ENCODE results near the gene PCED1B.
"Not testable (repeated sequence)": the region's sequence is repeated elsewhere in the genome, so short reads cannot be mapped to it uniquely, and the experiment has no call there.

Gene PCED1B, protein sequence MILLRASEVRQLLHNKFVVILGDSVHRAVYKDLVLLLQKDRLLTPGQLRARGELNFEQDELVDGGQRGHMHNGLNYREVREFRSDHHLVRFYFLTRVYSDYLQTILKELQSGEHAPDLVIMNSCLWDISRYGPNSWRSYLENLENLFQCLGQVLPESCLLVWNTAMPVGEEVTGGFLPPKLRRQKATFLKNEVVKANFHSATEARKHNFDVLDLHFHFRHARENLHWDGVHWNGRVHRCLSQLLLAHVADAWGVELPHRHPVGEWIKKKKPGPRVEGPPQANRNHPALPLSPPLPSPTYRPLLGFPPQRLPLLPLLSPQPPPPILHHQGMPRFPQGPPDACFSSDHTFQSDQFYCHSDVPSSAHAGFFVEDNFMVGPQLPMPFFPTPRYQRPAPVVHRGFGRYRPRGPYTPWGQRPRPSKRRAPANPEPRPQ

DNA sequence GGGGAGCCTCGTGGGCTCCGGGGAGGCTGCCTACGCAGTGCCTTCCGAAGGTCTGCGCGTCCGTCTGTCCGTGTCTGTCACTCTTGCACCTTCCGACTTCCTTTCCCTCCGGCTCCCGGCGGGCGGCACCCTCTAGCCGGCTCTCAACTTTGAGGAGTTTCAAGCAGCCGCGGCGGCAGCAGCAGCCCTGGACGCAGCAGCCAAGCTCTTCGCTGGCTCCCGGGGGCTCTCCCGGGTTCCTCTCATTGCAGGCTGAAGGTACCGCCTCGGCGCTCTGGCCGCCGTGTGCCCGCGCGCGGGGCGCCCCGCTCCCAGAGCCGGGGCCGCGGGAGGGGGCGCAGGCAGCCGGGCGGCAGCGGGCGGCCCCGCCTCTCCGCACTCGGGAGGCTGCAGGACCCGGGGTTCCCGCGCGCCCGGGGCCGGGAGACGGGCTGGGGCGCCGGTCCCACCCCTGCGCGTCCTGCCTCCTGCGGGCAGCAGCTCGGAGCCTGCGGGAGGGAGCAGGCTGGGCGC, at the start of gene PCED1B, which contains the start of gene AMIGO2:
TSS of gene PCED1B (plus strand) at position 154 of the 513 bp plus-strand sequence. CDS start 155,443 bp downstream, outside the sequence.
TSS of gene AMIGO2 (minus strand) at position 492 of the 513 bp plus-strand sequence. CDS start 957 bp downstream, outside the sequence.
- peak; percentile 83 for DNase-seq (ENCODE audit: low read depth)

DNA sequence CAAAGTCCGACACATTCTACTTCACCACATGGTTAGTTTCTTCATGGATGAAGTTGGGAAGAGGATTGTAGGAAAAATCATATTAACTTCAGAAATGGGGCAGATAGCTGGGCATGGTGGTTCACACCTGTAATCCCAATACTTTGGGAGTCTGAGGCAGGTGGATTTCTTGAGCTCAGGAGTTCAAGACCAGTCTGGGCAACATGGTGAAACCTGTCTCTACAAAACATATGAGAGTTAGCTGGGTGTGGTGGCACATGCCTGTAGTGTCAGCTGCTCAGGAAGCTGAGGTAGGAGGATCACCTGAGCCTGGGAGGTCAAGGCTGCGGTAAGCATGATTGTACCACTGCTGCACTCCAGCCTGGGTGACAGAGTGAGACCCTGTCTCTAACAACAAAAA, 49.5 kb upstream of the PCED1B start:
- DNase-seq (ENCODE audit: low read depth), result no peak

DNA sequence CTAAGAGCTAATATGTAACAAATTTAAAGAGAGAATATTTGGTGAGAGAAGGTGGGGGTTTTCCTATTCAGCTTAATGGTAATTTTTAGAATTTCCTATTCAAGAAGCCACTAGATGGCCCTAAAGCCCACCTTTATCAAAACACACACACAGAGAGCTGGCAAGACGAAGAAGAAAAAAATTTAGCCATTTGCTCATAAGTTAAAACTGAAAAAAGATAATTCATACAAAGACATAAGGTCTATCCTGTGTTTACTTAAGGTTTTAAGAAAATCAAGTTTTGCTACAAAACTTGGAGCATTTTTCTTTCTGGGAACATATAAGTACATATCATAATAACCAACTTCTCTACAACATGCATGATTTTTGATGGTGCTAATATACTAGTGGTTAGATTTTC, 46.8 kb upstream of the PCED1B start:
- peak; percentile 76 for DNase-seq (ENCODE audit: low read depth)

DNA sequence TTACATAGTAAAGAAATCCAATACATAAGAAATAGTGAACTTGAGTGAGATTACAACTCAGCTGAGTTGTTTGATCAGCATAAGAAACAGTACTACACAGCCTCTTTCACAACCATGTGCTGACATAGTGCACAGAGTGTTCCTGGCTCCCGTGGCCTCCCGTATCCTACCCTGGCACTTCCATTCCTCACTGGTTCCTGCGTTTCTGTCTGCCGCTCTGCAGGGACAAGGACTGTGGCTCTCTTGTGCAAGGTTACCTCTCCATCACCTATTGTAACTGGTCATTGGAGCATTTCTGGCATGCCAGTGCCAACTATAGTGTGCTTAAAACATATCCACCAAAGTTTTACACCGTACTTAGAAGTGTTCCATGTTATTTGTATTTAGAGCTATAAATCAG, 46.3 kb upstream of the PCED1B start:
- peak; percentile 28 for DNase-seq (ENCODE audit: low read depth)

DNA sequence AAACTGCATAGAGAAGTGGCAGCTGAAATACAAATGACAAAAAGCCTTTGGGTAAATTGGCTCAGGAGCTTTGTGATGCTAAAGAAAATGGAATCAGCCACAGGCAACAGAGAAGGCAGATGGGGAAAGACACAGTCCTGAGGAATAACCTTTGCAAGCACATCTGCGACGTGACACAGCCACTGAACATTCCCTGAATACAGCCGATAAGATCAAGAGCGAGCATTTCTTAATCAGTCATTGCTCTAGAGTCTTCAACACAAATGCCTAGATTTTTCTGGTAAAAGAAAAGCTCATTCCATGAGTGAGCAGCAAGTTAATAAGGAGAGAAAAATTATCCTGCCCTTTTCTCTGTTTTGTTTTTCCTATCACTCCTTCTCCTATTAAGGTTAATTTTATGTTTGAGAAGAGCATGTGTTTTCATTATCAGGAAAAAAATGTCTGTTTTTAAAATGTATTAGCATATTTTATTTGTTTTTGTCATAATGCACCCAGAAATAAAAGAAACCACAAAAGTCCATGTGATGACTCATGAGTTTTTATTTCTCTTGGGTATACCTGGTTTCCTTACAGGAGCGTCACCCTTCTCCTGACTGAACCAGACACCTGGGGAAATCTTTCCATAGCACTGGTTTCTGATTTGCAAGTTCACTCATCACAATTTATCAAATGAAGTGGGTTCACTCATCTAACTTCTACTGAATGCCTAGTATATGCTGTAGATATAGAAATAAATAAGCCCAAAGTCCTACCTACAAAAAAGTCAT, 45.4 kb upstream of the PCED1B start:
- DNase-seq (ENCODE audit: low read depth), result peak; percentile 77

GRCh38 chr12:47034661-47035060, 44.8 kb upstream of the PCED1B start:
- peak; percentile 49 for DNase-seq (ENCODE audit: low read depth)

DNA sequence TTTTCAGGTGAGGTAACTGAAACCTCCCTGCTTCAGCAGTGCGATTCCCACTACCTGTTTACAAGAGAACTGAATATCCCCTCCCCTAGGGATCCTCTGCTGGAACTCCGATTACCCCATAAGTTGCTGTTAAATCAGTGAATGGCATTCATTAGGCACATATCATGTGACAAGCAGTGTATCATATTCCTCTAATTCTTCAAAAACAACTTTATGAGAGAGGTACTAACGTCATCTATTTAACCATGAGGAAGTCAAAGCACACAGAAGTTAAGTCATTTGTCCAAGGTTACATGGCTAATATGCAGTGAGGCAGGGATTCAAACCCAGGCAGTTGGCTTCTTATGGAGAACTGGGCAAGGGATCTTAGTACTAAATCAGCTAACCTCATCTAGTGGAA, 43.9 kb upstream of the PCED1B start:
- peak; percentile 17 for DNase-seq (ENCODE audit: low read depth)

- peak; percentile 48 for DNase-seq (ENCODE audit: low read depth)
Measured at GRCh38 chr12:47038270-47038748, 41.1 kb upstream of the PCED1B start.

DNA sequence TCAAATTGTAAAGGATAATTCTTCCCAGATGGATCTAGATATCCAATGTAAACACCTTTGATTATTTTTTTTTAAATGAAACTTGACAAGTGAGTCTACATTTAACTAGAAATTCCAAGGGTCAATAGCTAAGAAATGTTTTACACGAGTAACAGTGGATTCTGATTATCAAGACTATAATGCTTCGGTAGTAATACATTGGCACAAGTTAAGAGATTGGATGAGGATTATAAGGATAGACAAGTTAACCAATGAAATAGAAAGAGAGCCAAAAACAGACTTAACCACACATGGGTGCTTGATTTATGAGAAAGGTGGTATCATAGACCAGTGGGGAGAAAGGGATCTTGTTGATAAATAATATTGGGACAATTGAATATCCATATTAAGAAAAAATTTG, 40.3 kb upstream of the PCED1B start:
- DNase-seq (ENCODE audit: low read depth), result no peak

DNA sequence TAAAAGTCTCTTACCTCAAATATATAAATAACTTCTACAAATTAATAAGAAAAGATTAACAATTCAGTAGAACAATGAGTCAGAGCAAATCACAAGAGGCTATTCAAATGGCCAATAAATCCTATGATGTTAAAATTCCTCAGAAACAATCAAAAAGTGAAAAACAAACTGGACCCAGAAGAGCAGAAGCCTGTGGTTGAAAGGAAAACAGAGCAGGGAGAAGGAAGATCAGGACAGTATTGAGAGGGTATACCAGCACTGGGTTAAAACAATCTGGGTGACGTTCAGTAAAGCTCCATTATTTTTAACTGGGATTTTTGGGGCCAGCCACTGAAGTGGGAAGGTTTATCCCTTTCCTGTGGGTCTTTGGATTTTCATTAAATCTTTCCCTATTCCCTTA, 39.7 kb upstream of the PCED1B start:
- DNase-seq (ENCODE audit: low read depth), result no peak

GRCh38 chr12:47041327-47041726, 38.1 kb upstream of the PCED1B start:
- DNase-seq (ENCODE audit: low read depth), result no peak

- no peak for DNase-seq (ENCODE audit: low read depth)
Measured at GRCh38 chr12:47048541-47048940, 30.9 kb upstream of the PCED1B start.

DNA sequence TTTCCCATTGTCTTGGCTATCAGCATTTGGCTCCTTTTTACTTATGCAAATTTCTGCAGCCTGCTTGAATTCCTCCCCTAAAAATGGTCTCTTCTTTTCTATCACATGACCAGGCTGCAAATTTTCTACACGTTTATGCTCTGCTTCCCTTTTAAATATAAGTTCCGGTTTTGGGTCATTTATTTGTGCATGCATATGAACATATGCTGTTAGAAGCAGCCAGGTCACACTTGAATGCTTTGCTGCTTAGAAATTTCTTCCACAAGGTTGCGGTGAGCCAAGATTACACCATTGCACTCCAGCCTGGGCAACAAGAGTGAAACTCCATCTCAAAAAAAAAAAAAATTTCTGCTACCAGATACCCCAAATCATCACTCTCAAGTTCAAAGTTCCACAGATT, 28.1 kb upstream of the PCED1B start:
- DNase-seq (ENCODE audit: low read depth), result not testable (repeated sequence)

- DNase-seq (ENCODE audit: low read depth), result no peak
Measured at GRCh38 chr12:47052274-47052673, 27.1 kb upstream of the PCED1B start.

DNA sequence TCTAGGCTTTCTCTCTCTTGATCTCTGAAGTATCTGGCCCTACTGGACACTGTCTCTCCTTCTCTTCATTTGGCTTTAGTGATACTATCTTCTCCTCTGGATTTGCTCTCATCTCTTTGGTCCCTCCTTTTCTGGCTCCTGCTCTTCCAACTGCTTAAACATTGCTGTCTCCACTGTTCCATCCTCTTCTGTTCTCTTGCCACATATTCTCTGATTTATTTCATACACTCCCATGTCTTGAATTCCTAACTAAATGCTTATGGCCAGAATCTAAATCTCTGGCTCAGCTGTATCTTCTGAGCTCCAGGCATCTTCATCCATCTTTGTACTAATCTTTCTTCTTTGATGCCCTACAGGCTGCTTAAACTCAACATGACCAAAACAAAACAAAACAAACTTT, 25.5 kb upstream of the PCED1B start:
- DNase-seq (ENCODE audit: low read depth), result no peak

DNA sequence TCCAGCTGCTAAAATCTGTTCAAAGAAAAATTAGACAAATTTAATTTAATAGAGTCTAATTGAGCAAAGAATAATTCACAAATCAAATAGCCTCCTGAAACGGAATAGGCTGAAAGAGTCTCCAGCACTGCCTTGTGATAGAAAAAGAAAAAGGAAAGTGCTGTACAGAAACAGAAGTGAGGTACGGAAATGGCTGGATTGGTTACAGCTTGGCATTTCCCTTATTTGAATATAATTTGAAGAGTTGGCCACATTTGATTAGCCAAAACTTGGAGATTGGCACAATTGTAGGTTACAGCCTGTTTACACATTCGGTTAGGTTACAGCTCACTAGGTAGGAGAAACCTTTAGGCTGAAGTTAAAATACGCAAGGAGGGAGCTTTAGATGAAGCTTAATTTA, 24.8 kb upstream of the PCED1B start:
- DNase-seq (ENCODE audit: low read depth), result no peak

GRCh38 chr12:47055856-47056255, 23.6 kb upstream of the PCED1B start:
- DNase-seq (ENCODE audit: low read depth), result not testable (repeated sequence)

- DNase-seq (ENCODE audit: low read depth), result not testable (repeated sequence)
Measured at GRCh38 chr12:47056944-47057343, 22.5 kb upstream of the PCED1B start.

DNA sequence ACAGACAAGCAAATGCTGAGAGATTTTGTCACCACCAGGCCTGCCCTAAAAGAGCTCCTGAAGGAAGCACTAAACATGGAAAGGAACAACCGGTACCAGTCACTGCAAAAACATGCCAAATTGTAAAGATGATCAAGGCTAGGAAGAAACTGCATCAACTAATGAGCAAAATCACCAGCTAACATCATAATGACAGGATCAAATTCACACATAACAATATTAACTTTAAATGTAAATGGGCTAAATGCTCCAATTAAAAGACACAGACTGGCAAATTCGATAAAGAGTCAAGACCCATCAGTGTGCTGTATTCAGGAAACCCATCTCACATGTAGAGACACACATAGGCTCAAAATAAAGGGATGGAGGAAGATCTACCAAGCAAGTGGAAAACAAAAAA, 20.8 kb upstream of the PCED1B start:
- DNase-seq (ENCODE audit: low read depth), result not testable (repeated sequence)

DNA sequence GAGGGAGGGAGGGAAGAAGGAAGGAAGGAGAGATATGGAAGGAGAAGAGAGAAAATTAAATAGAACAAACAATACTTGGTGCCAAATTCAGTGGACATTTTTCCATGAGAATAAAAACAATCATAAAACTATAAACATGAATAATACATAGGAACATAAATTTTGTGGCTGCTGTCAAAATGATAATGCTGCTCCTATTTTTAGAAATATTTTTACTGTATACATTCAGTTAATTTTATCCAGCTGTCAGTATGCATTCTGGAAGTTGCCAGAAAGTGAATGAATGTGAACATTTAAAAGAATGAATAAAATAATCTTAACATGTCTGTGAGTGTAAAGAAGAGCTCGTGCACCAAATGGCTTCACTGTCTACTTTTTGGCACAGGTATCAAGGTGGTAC, 13.9 kb upstream of the PCED1B start:
- no peak for DNase-seq (ENCODE audit: low read depth)

DNA sequence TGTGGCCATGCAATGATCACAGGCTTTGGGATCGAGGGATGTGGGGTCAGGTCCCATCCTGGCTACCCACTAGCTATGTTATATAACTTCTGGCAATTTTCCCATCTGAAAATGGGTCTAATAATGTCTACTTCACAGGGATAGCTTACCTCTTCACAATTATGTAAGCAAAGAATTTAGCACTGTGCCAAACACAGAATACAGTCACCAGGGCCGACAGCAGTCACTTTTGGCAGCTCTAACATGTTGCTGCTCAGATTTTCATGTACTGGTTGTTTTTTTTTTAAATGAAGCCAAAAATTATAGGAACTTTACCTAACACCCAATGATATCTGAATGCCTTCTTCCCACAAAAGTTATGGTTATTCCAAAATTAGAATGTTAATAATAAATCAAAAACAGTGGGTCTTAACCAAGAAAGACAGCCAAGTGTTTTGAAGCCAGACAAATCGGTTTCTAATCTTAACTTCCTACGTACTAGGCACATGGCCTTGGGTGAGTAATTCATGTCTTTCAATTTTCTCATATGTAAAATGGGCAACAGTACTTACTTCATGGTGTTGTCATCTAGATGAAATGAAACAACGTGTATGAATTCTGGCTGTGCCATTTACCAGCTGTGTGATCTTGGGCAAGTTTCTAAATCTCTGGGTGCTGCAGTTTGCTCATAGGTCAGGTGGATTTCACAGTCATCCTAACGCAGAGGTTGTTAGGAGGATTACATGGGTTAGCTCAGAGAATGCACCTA, 13.0 kb upstream of the PCED1B start:
- DNase-seq (ENCODE audit: low read depth), result no peak

DNA sequence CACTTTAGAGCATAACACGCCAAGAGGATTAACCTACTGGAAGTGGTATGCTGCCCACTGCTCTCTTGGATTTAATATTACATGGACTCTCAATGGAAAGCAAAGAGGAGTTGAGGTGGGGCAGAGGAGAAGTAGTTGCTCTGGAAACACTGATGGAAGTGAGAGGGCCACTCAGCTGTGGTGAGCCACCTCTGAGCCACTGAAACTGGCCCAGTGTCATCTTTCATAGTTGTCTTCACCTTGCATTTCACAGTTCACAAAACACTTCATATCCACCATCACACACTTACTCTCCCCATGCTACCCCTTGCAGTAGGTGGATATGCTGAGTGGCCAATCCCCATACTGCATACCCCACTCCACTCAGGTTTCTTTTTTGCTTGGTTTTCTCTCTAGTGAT, 12.2 kb upstream of the PCED1B start:
- DNase-seq (ENCODE audit: low read depth), result no peak
